Neural progenitor cell (in vitro differentiated cells): ENCODE data around the gene KCNIP1.

Experiments used
- CTCF ChIP-seq: fragments of 200-600 bp; sonication (generic); IDR thresholded peaks from 2 replicates; pipeline ENCODE4 v1.5.1; 2017; ENCODE audit warnings: antibody characterized with exemption, mild to moderate bottlenecking
- EZH2 ChIP-seq: fragments of 200-600 bp; sonication (generic); IDR thresholded peaks from 2 replicates; pipeline ENCODE4 v1.6.1; 2017; ENCODE audit warnings: antibody characterized with exemption, mild to moderate bottlenecking, moderate library complexity
- EZH2phosphoT487 ChIP-seq: fragments of 200-600 bp; sonication (generic); IDR thresholded peaks from 2 replicates; pipeline ENCODE4 v1.6.1; 2017; ENCODE audit warnings: antibody characterized with exemption

- no peak for TF ChIP-seq CTCF
- no peak for TF ChIP-seq EZH2
- TF ChIP-seq EZH2phosphoT487: no peak
Observed at GRCh38 chr5:170538096-170538465, 34.3 kb downstream of the KCNIP1 start.
